ENCODE results near the gene LY6G5C. TPM values are rescaled to one million over a fixed set of nuclear protein-coding genes. Genes with fewer than 3 reads are reported as not detected.

Gene LY6G5C
- total RNA-seq, 1 experiment from 2014 or later, result 1.3 TPM

Other genes with a start within 250 kb of the LY6G5C start
- gene MICB, start 182.9 kb downstream of the LY6G5C start, total RNA-seq (2022; extraction: Qiagen RNA extraction), result 6.1 to 7.7 TPM (median 7.3 TPM) in 5 replicates
- not detected in 5 replicates for gene MCCD1, start 152.1 kb downstream of the LY6G5C start, total RNA-seq (2022; extraction: Qiagen RNA extraction)
- 331 to 435 TPM (median 353 TPM) in 5 replicates for gene DDX39B, start 139.1 kb downstream of the LY6G5C start, total RNA-seq (2022; extraction: Qiagen RNA extraction)
- 0.46 to 0.93 TPM (median 0.67 TPM) in 5 replicates for gene ATP6V1G2, start 134.5 kb downstream of the LY6G5C start, total RNA-seq (2022; extraction: Qiagen RNA extraction)
- gene NFKBIL1, start 133.5 kb downstream of the LY6G5C start, total RNA-seq (2022; extraction: Qiagen RNA extraction), result 9.7 to 12.5 TPM (median 11.6 TPM) in 5 replicates
- gene LTA, start 108.8 kb downstream of the LY6G5C start, total RNA-seq (2022; extraction: Qiagen RNA extraction), result 0.07 to 0.31 TPM (median 0.13 TPM) in 3 of 5 replicates, not detected in the others
- gene TNF, start 105.5 kb downstream of the LY6G5C start, total RNA-seq (2022; extraction: Qiagen RNA extraction), result 0.08 to 0.12 TPM in 2 of 5 replicates, not detected in the others
- gene LTB, start 98.6 kb downstream of the LY6G5C start, total RNA-seq (2022; extraction: Qiagen RNA extraction), result 0.29 to 0.47 TPM (median 0.38 TPM) in 5 replicates
- 0.37 TPM in 1 of 5 replicates, not detected in the others for gene LST1, start 94.8 kb downstream of the LY6G5C start, total RNA-seq (2022; extraction: Qiagen RNA extraction)
- gene NCR3, start 88.1 kb downstream of the LY6G5C start, total RNA-seq (2022; extraction: Qiagen RNA extraction), result not detected in 5 replicates
- gene AIF1, start 65.8 kb downstream of the LY6G5C start, total RNA-seq (2022; extraction: Qiagen RNA extraction), result not detected in 5 replicates
- 76.6 to 89.9 TPM (median 84.4 TPM) in 5 replicates for gene PRRC2A, start 60.4 kb downstream of the LY6G5C start, total RNA-seq (2022; extraction: Qiagen RNA extraction)
- 129 to 143 TPM (median 133 TPM) in 5 replicates for gene BAG6, start 28.4 kb downstream of the LY6G5C start, total RNA-seq (2022; extraction: Qiagen RNA extraction)
- gene APOM, start 25.2 kb downstream of the LY6G5C start, total RNA-seq (2022; extraction: Qiagen RNA extraction), result 2.9 to 3.8 TPM (median 3.4 TPM) in 5 replicates
- gene C6orf47, start 20.3 kb downstream of the LY6G5C start, total RNA-seq (2022; extraction: Qiagen RNA extraction), result 10.1 to 14.9 TPM (median 12.4 TPM) in 5 replicates
- 9.3 to 11.4 TPM (median 11.1 TPM) in 5 replicates for gene GPANK1, start 16.1 kb downstream of the LY6G5C start, total RNA-seq (2022; extraction: Qiagen RNA extraction)
- 154 to 183 TPM (median 177 TPM) in 5 replicates for gene CSNK2B, start 15.0 kb downstream of the LY6G5C start, total RNA-seq (2022; extraction: Qiagen RNA extraction)
- gene LY6G5B, start 11.1 kb downstream of the LY6G5C start, total RNA-seq (2022; extraction: Qiagen RNA extraction), result 3.4 to 4.7 TPM (median 3.9 TPM) in 5 replicates
- 15.0 to 19.1 TPM (median 17.0 TPM) in 5 replicates for gene ABHD16A, start 22.3 kb upstream of the LY6G5C start, total RNA-seq (2022; extraction: Qiagen RNA extraction)
- gene LY6G6F, start 25.8 kb upstream of the LY6G5C start, total RNA-seq (2022; extraction: Qiagen RNA extraction), result not detected in 5 replicates
- gene LY6G6D, start 34.3 kb upstream of the LY6G5C start, total RNA-seq (2022; extraction: Qiagen RNA extraction), result not detected in 5 replicates
- 0.13 to 0.18 TPM in 2 of 5 replicates, not detected in the others for gene LY6G6C, start 40.7 kb upstream of the LY6G5C start, total RNA-seq (2022; extraction: Qiagen RNA extraction)
- not detected in 5 replicates for gene MPIG6B, start 42.3 kb upstream of the LY6G5C start, total RNA-seq (2022; extraction: Qiagen RNA extraction)
- 25.9 to 32.1 TPM (median 29.2 TPM) in 5 replicates for gene DDAH2, start 48.2 kb upstream of the LY6G5C start, total RNA-seq (2022; extraction: Qiagen RNA extraction)
- 475 to 491 TPM (median 481 TPM) in 5 replicates for gene CLIC1, start 55.5 kb upstream of the LY6G5C start, total RNA-seq (2022; extraction: Qiagen RNA extraction)
- 10.7 to 15.7 TPM (median 13.4 TPM) in 5 replicates for gene MSH5, start 58.9 kb upstream of the LY6G5C start, total RNA-seq (2022; extraction: Qiagen RNA extraction)
- gene SAPCD1, start 81.6 kb upstream of the LY6G5C start, total RNA-seq (2022; extraction: Qiagen RNA extraction), result 2.6 to 4.9 TPM (median 3.2 TPM) in 5 replicates
- gene VWA7, start 96.3 kb upstream of the LY6G5C start, total RNA-seq (2022; extraction: Qiagen RNA extraction), result 1.1 to 1.7 TPM (median 1.5 TPM) in 5 replicates
- gene VARS1, start 114.7 kb upstream of the LY6G5C start, total RNA-seq (2022; extraction: Qiagen RNA extraction), result 52.1 to 61.7 TPM (median 54.3 TPM) in 5 replicates
- gene LSM2, start 125.9 kb upstream of the LY6G5C start, total RNA-seq (2022; extraction: Qiagen RNA extraction), result 42.7 to 66.2 TPM (median 59.0 TPM) in 5 replicates
- 1.2 to 2.0 TPM (median 1.6 TPM) in 5 replicates for gene HSPA1L, start 134.2 kb upstream of the LY6G5C start, total RNA-seq (2022; extraction: Qiagen RNA extraction)
- gene HSPA1A, start 134.5 kb upstream of the LY6G5C start, total RNA-seq (2022; extraction: Qiagen RNA extraction), result 162 to 234 TPM (median 205 TPM) in 5 replicates
- gene HSPA1B, start 146.7 kb upstream of the LY6G5C start, total RNA-seq (2022; extraction: Qiagen RNA extraction), result 110 to 176 TPM (median 161 TPM) in 5 replicates
- 25.7 to 32.9 TPM (median 26.4 TPM) in 5 replicates for gene NEU1, start 181.8 kb upstream of the LY6G5C start, total RNA-seq (2022; extraction: Qiagen RNA extraction)
- 0.03 to 0.14 TPM (median 0.06 TPM) in 4 of 5 replicates, not detected in the other for gene SLC44A4, start 197.9 kb upstream of the LY6G5C start, total RNA-seq (2022; extraction: Qiagen RNA extraction)
- 25.1 to 29.7 TPM (median 26.0 TPM) in 5 replicates for gene EHMT2, start 216.6 kb upstream of the LY6G5C start, total RNA-seq (2022; extraction: Qiagen RNA extraction)
- 3.3 to 4.2 TPM (median 3.9 TPM) in 5 replicates for gene ZBTB12, start 221.0 kb upstream of the LY6G5C start, total RNA-seq (2022; extraction: Qiagen RNA extraction)
- gene C2, start 246.7 kb upstream of the LY6G5C start, total RNA-seq (2022; extraction: Qiagen RNA extraction), result 0.17 to 0.46 TPM (median 0.38 TPM) in 5 replicates